ENCODE data around the gene MSL1.

The MSL1 gene

DNA sequence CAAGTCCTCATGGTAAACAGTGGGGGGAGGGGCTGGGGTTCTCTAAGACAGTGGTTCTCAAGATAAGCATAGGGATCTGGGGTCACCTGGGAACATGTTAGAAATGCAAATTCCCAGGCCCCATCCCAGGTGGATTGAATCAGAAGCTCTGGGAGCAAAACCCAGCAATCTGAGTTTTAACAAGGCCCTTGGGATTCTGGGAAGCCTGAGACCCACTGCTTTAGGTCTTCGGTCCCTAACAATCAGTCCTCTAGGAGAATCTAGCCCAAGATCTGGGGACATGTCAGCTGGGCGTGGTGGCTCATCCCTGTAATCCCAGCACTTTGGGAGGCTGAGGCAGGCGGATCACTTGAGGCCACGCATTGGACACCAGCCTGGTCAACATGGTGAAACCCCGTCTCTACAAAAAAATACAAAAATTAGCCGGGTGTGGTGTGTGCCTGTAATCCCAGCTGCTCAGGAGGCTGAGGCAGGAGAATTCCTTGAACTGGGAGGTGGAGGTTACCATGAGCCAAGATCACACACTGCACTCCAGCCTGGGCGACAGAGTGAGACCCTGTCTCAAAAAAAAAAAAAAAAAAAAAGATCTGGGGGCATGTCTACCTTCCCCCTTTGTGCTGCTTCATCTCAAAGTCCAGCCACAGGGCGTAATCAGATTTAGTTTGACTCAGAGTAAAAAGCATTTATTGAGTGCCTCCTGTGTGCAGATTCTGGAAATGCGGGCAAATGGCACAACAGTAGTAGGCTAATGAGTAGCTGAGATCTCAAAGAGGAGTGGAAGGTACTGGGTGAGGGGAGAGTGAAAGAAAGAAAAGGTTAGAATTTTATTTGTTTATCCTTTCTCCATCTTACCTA, 12.6 kb upstream of the MSL1 start:
- H3K4me3 ChIP-seq (ENCODE audit: low read length): no peak overlapping the region
- TF ChIP-seq CTCF (conservative IDR thresholded peaks at IDR 0.05; ENCODE audit: low read length): peak; percentile 29
- DNase-seq (ENCODE audit: low read depth): no peak

DNA sequence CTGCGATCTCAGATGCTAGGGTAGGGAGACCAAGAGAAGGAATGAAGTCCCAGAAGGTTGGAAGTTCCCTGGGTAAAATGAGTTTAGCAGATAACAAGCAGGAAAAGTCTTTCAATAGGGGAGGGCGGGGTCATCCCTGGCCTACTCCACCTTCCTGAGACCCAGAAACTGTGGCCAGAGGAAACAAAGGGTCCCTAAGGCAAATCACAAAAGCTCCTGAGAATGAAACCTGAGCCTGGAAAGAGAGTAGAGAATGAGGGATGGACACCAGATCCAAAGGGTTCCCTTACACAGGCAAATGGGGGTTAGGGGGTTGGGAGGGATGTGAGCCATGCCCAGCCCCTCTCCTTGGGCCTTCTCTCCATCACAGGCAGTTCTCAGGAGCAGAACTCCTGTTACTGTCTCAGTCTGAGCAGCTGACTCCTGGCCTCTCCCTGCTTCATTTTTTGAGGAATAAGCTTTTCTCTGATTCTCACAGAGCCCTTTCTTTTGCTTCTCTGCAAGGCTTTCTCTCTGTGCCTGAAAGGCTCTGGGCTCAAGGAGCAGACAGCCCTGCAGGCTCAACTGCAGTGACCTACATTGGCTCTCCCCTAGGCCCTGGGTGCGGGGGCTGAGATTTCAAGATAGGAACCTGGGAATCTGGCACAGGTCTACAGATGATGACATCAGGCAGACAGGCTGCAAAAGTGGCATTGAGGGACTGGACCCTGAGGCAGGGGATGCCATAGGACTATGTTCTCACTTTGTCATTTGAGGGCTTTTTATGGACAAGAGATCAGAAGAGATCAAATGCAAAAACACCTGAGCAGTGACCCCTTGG, 11.5 kb upstream of the MSL1 start:
- H3K4me3 ChIP-seq (ENCODE audit: low read length): peak overlapping the region; percentile 16; the same call in 1 of the 2 replicates
- TF ChIP-seq CTCF (conservative IDR thresholded peaks at IDR 0.05; ENCODE audit: low read length): no peak
- DNase-seq (ENCODE audit: low read depth): no peak

DNA sequence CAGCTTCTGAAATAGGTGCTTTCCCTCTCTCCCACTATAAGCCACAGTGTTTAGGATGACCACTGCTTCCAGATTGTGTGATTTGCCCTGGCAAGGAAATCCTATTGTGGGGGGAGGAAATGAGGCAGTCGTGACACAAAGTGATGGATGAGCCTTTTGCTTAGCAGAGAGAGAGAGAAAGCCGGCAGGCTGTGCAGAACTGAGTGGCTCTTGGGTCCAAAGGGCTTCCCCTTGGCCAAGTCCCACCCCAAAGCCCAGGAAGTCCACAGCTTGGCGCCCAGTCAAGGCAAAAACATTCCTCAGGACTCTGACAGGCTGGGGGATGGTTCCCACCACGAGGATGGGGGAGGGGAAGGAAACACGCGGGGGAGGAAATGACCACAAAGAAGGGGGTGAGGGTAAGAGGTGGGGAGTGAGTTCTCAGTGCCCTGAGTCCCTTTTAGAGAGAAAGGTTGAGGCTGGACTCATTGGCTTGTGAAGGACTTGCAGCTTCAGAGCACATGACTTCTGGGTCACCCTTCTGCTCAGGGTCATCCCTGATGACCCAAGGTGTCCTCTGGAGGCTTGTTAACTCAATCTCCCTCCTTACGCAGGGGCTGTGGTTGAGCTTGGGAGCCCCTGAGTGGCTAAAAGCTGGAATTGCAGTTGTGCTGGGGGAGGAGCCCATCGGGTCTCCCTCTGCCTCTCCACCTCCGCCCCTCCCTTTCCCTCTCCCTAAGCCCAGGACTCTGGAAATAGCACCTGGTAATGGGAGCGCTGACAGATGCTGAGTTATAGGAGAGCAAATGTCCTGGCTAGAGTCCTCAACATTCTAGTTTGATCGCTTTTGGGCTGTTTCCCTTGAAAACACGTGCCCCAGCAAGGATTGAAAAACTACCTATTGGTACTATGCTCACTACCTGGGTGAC, 10.3 kb upstream of the MSL1 start:
- TF ChIP-seq CTCF (conservative IDR thresholded peaks at IDR 0.05; ENCODE audit: low read length): peak; percentile 86
- DNase-seq (ENCODE audit: low read depth): peak; percentile 98
- peak overlapping the region; percentile 36 for H3K4me3 ChIP-seq (ENCODE audit: low read length)

DNA sequence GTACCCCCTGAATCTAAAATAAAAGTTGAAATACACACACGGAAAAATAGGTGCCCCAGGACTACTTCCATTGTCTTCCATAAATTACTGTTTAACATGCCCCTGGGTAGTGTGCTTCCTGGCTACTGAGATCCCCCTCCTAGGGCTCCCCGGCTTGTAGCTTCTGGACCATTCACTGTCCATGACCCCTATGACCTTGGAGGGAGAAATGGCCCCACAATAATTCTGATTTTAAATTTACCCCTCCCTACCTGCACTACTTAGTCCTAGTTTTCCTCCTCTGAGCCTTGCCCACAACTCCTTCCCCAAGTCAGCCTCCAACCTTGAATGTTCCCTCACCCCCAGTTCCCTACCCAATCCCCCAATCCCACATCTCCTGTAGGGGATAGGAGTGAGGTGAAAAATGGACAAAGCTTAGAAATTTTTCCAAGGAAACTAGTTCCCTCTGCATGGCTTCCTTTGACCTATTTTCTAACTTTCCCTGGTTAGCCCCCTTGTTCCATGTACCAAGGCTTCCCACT, 9.5 kb upstream of the MSL1 start:
- H3K4me3 ChIP-seq (ENCODE audit: low read length): no peak overlapping the region

GRCh38 chr17:40112718-40113109, 9.1 kb upstream of the MSL1 start:
- no peak for TF ChIP-seq CTCF (conservative IDR thresholded peaks at IDR 0.05; ENCODE audit: low read length)

More for the DNA sequence above, 9.5 kb upstream of the MSL1 start:
- no peak for TF ChIP-seq CTCF (conservative IDR thresholded peaks at IDR 0.05; ENCODE audit: low read length)
- no peak for DNase-seq (ENCODE audit: low read depth)

GRCh38 chr17:40113110-40113906, 8.5 kb upstream of the MSL1 start:
- peak; percentile 77 for TF ChIP-seq CTCF (conservative IDR thresholded peaks at IDR 0.05; ENCODE audit: low read length)
- DNase-seq (ENCODE audit: low read depth): peak; percentile 95
- peak overlapping the region; percentile 55 for H3K4me3 ChIP-seq (ENCODE audit: low read length)

More at GRCh38 chr17:40112718-40113109, 9.1 kb upstream of the MSL1 start:
- H3K4me3 ChIP-seq (ENCODE audit: low read length): peak overlapping the region; percentile 25
- DNase-seq (ENCODE audit: low read depth): no peak

Measured in AG10803 (cell line).